Neural crest cell (in vitro differentiated cells): ENCODE measurements around the gene USP54. TPM values are rescaled to one million over a fixed set of nuclear protein-coding genes. Genes with fewer than 3 reads are reported as not detected.
A peak's percentile ranks its signal among the peaks of the same experiment; 100 is the strongest.

Source experiments
- DNase-seq: peaks from one replicate; pipeline ENCODE4 v3.0.0; 2021; ENCODE audit warnings: low read depth, mixed read lengths, low spot score
- H3K27ac Mint-ChIP-seq: one replicate; pipeline ENCODE4 v1.8.0; 2021; ENCODE audit warnings: mild to moderate bottlenecking, mixed read lengths; ENCODE audit not compliant: unreplicated experiment
- H3K27me3 Mint-ChIP-seq: 2 replicates; pipeline ENCODE4 v1.8.0; 2021; ENCODE audit warnings: low read depth, mild to moderate bottlenecking, mixed read lengths
- H3K36me3 Mint-ChIP-seq: 2 replicates; pipeline ENCODE4 v1.8.0; 2021; ENCODE audit warnings: low read depth, mild to moderate bottlenecking, mixed read lengths
- H3K4me1 Mint-ChIP-seq: 2 replicates; pipeline ENCODE4 v1.8.0; 2021; ENCODE audit warnings: mixed read lengths
- H3K4me3 Mint-ChIP-seq: one replicate; pipeline ENCODE4 v1.8.0; 2021; ENCODE audit warnings: mild to moderate bottlenecking, mixed read lengths
- H3K9me3 Mint-ChIP-seq: 2 replicates; pipeline ENCODE4 v1.8.0; 2021; ENCODE audit warnings: mixed read lengths
- CTCF ChIP-seq: fragments of 200-600 bp; sonication (generic); conservative IDR thresholded peaks from 2 replicates; pipeline ENCODE4 v1.5.0; 2021; ENCODE audit warnings: antibody characterized with exemption, mild to moderate bottlenecking
- long read RNA-seq: library from polyadenylated mRNA; unstranded; transcript quantifications from one replicate; pipeline ENCODE4 v2.0.0, GENCODE V29; 2020
- total RNA-seq: library from RNA; stranded (reverse); gene quantifications from 2 replicates; pipeline ENCODE4 v1.2.1, GENCODE V29; 2021

Gene USP54
- total RNA-seq: 64.8 and 66.1 TPM in 2 replicates
- long read RNA-seq, partial matches to known transcripts: 2 of 9 reads
- long read RNA-seq, other reads (novel, unspliced or antisense): 7 of 9 reads

GRCh38 chr10:73590881-73591799 lies at the start of gene USP54:
USP54 (minus strand) TSS chr10:73591342; CDS start chr10:73575658, 15,684 bp downstream.
- H3K9me3 Mint-ChIP-seq: no peaks in the 10 kb centered on the region
- DNase-seq: no peak
- peaks cover 2% of the 10 kb centered on the region for H3K36me3 Mint-ChIP-seq
- H3K27me3 Mint-ChIP-seq: no peaks in the 10 kb centered on the region
- no peak for TF ChIP-seq CTCF
- peak within 1 kb of the TSS; percentile 68 for H3K4me3 Mint-ChIP-seq
- H3K27ac Mint-ChIP-seq: peak within 1 kb of the TSS; percentile 98
- peaks cover 41% of the 10 kb centered on the region for H3K4me1 Mint-ChIP-seq

GRCh38 chr10:73639286-73639685 lies 48.1 kb upstream of the USP54 start:
- H3K9me3 Mint-ChIP-seq: no peaks in the 10 kb centered on the region
- H3K4me3 Mint-ChIP-seq: no peak overlapping the region
- H3K27ac Mint-ChIP-seq: no peak overlapping the region
- DNase-seq: no peak
- H3K4me1 Mint-ChIP-seq: peaks cover 12% of the 10 kb centered on the region
- H3K36me3 Mint-ChIP-seq: no peaks in the 10 kb centered on the region
- no peak for TF ChIP-seq CTCF
- no peaks in the 10 kb centered on the region for H3K27me3 Mint-ChIP-seq

GRCh38 chr10:73635781-73636180 lies 44.6 kb upstream of the USP54 start:
- Mint-ChIP-seq H3K4me1 (no peaks in the 10 kb centered on the region), H3K27me3 (no peaks in the 10 kb centered on the region), H3K36me3 (no peaks in the 10 kb centered on the region), H3K9me3 (no peaks in the 10 kb centered on the region), H3K27ac (peak overlapping the region; percentile 66), H3K4me3 (no peak overlapping the region)
- DNase-seq: no peak
- TF ChIP-seq CTCF: no peak

GRCh38 chr10:73634421-73634820 lies 43.3 kb upstream of the USP54 start:
- Mint-ChIP-seq H3K27ac (no peak overlapping the region), H3K9me3 (no peaks in the 10 kb centered on the region)

GRCh38 chr10:73629165-73629564 lies 38.0 kb upstream of the USP54 start:
- Mint-ChIP-seq H3K9me3 (no peaks in the 10 kb centered on the region), H3K27ac (no peak overlapping the region), H3K27me3 (no peaks in the 10 kb centered on the region), H3K4me3 (no peak overlapping the region), H3K4me1 (peaks cover 27% of the 10 kb centered on the region), H3K36me3 (no peaks in the 10 kb centered on the region)
- TF ChIP-seq CTCF: no peak
- DNase-seq: no peak

More at GRCh38 chr10:73634421-73634820, 43.3 kb upstream of the USP54 start:
- Mint-ChIP-seq H3K36me3 (no peaks in the 10 kb centered on the region), H3K4me1 (no peaks in the 10 kb centered on the region), H3K4me3 (no peak overlapping the region), H3K27me3 (no peaks in the 10 kb centered on the region)
- no peak for TF ChIP-seq CTCF
- no peak for DNase-seq
